Measurements from ENCODE around the gene EXOC5.
"Not testable (repeated sequence)": the region's sequence is repeated elsewhere in the genome, so short reads cannot be mapped to it uniquely, and the experiment has no call there.

GRCh38 chr14:57258221-57258620 is 10.5 kb downstream of the EXOC5 start:
- not testable (repeated sequence) for TF ChIP-seq CTCF, EP300, POLR2A (IDR thresholded peaks at IDR 0.05)

All from ovary (tissue), 3 donors.